Heart left ventricle (tissue), 16 donors: ENCODE data around the gene CFAP46. TPM values are rescaled to one million over a fixed set of nuclear protein-coding genes. Genes with fewer than 3 reads are reported as not detected.

ENCODE experiments used
- ATAC-seq, 4 donors: fragments of 200-7000 bp; cut with Tn5 transposase; one replicate each; pipeline ENCODE4 v1.9.1; 2020 to 2022; ENCODE audit warnings: moderate library complexity in 4 of 4, mild to moderate bottlenecking in 3 of 4, moderate number of reproducible peaks in 1 of 4
- DNase-seq, 5 donors: peaks; one replicate each; pipeline ENCODE4 v3.0.0-alpha.2; 2020
- H3K27ac ChIP-seq, 12 donors: fragments of 200-600 bp; sonication (generic) in 4 of 12; one replicate each; pipeline versions ENCODE4 v1.5.0 to v1.8.0; 2016 to 2022; ENCODE audit warnings: mild to moderate bottlenecking in 2 of 12
- H3K27me3 ChIP-seq, 9 donors: fragments of 200-600 bp; sonication (generic) in 2 of 9; one replicate each; pipeline versions ENCODE4 v1.5.1 to v1.8.0; 2016 to 2022; ENCODE audit warnings: mild to moderate bottlenecking in 3 of 9
- H3K36me3 ChIP-seq, 9 donors: fragments of 200-600 bp; sonication (generic) in 2 of 9; one replicate each; pipeline versions ENCODE4 v1.5.0 to v1.8.0; 2018 to 2022; ENCODE audit warnings: mild to moderate bottlenecking in 2 of 9
- H3K4me1 ChIP-seq, 12 donors: fragments of 200-600 bp; sonication (generic) in 4 of 12; one replicate each; pipeline versions ENCODE4 v1.5.0 to v1.8.0; 2016 to 2022; ENCODE audit warnings: mild to moderate bottlenecking in 3 of 12
- H3K4me3 ChIP-seq, 12 donors: fragments of 200-600 bp; sonication (generic) in 4 of 12; one replicate each; pipeline versions ENCODE4 v1.5.0 to v1.8.0; 2017 to 2022; ENCODE audit warnings: mild to moderate bottlenecking in 9 of 12, moderate library complexity in 4 of 12
- H3K9me3 ChIP-seq, 12 donors: fragments of 200-600 bp; sonication (generic) in 4 of 12; one replicate each; pipeline versions ENCODE4 v1.5.0 to v1.8.0; 2016 to 2022; ENCODE audit warnings: mild to moderate bottlenecking in 1 of 12
- POLR2A ChIP-seq, 2 donors: fragments of 450-650 bp; IDR thresholded peaks; one replicate each; pipeline ENCODE4 v1.6.1; 2017; ENCODE audit warnings: antibody characterized with exemption in 2 of 2, mild to moderate bottlenecking in 2 of 2, moderate library complexity in 2 of 2
- WGBS, 4 donors: extraction: QIAGEN DNeasy Blood & Tissue Kit in 2 of 4; methylation state at CpG; one replicate each; pipeline versions ENCODE4 v1.1.5 to v1.1.7; 2013 to 2018; 5-methylcytosine and 5-hydroxymethylcytosine counted together
- intact Hi-C, 10 donors: fragments of 100-400 bp; cut with DNase I; formaldehyde crosslinking; loops; one replicate each; pipeline versions ENCODE4 v1.11.1 to v1.14.2; 2022
- polyA plus RNA-seq, 2 donors: library from polyadenylated mRNA; stranded (reverse); fragments of 200-250 nt; gene quantifications; one replicate each; pipeline ENCODE4 v1.2.3, GENCODE V29; 2013
- total RNA-seq, 9 donors: library from RNA; depleted of rRNA in 2 of 9; stranded (reverse); fragments of >200 nt in 2 of 9; fragmentation: NEBNext Ultra II Directional in 3 of 9; extraction: Animal tissue kit (Norgen Biotek cat#: 25700) in 3 of 9; gene quantifications; one replicate each; pipeline versions ENCODE4 v1.1.0 to v1.2.4, GENCODE V29; 2016 to 2023
- TF ChIP-seq, protein P1 (sequence below), 12 donors: fragments of 200-600 bp; sonication (generic) in 4 of 12; IDR thresholded peaks; one replicate each; pipeline versions ENCODE4 v1.5.0 to v1.8.0; 2018 to 2022; ENCODE audit warnings: antibody characterized with exemption in 12 of 12, mild to moderate bottlenecking in 5 of 12
- donor health status: ischemic (EF 13 %, LVEDD 7.1; RV severe dilation, severe dysfunction).
- donor health status: healthy with polysubstance abuse.
- donor health status: DM: no; HTN: yes; CAD: no.
- donor health status: DM: no; HTN: no; CAD: no.
- donor health status: ischemic (EF 25% LVEDD 6.9; RV normal size, moderate dysfunction).
- donor health status: ischemic (EF 25% LVEDD 5.7; RV mildly dilated, moderate dysfunction).
- donor health status: healthy.
- donor health status: DM: yes; HTN: yes; CAD: no.
- donor health status: ischemic (EF 35%, LVEDD 5.7; RV mildly dilated, moderate dysfunction).
- donor health status: nonischemic (EF 11% LVEDD 7.7; RV severe dilation, severe dysfunction).
- donor health status: DM: yes; HTN: yes; CAD: no.
- donor health status: PGD.
- donor health status: ischemic (EF 29% LVEDD 5.4; RV normal size, mild dysfunction).
- donor health status: nonischemic (EF 23%, LVEDD 6.1; RV moderate dilation, normal function).

The CFAP46 gene
- total and polyA plus RNA-seq, 11 donors: 0.61 to 1.8 (median 0.95) TPM

DNA sequence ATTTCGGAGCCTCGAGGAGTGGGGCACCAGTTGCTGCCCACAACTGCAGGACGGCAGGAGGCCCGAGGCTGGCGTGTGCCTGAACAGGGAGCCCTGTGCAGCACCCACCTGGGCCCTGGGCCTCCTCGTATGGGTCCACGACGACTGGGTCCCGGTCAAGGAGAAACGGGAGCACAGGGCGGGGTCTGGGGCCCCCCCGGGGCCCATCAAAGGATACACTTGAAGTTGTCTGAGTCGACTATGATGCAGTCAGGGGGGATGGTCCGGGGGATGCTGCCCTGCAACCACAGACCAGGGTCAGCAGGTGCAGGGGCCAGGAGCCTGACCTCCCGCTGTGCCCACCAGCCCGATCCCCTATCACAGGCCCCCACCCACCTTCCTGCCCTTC is 127.9 kb downstream of the CFAP46 start:
- Histone ChIP-seq H3K9me3 (peaks cover 0 to 4% (median 0%) of the 10 kb centered on the region in 12 donors), H3K27me3 (peaks cover 0 to 71% (median 11%) of the 10 kb centered on the region in 9 donors), H3K36me3 (no peaks in the 10 kb centered on the region), H3K4me1 (no peaks in the 10 kb centered on the region), H3K4me3 (no peak overlapping the region), H3K27ac (no peak overlapping the region)
- intact Hi-C loops: no loop called here
- WGBS, 4 donors: 69 to 82% (median 81%) methylated on average over 15 to 16 of the region's 16 CpGs
- no peak for TF ChIP-seq POLR2A (IDR thresholded peaks at IDR 0.05)
- TF ChIP-seq, protein P1, sequence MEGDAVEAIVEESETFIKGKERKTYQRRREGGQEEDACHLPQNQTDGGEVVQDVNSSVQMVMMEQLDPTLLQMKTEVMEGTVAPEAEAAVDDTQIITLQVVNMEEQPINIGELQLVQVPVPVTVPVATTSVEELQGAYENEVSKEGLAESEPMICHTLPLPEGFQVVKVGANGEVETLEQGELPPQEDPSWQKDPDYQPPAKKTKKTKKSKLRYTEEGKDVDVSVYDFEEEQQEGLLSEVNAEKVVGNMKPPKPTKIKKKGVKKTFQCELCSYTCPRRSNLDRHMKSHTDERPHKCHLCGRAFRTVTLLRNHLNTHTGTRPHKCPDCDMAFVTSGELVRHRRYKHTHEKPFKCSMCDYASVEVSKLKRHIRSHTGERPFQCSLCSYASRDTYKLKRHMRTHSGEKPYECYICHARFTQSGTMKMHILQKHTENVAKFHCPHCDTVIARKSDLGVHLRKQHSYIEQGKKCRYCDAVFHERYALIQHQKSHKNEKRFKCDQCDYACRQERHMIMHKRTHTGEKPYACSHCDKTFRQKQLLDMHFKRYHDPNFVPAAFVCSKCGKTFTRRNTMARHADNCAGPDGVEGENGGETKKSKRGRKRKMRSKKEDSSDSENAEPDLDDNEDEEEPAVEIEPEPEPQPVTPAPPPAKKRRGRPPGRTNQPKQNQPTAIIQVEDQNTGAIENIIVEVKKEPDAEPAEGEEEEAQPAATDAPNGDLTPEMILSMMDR (IDR thresholded peaks at IDR 0.05): no peak
- ATAC-seq (no peak), DNase-seq (peak in 1 of 5 donors; percentile 17)

DNA sequence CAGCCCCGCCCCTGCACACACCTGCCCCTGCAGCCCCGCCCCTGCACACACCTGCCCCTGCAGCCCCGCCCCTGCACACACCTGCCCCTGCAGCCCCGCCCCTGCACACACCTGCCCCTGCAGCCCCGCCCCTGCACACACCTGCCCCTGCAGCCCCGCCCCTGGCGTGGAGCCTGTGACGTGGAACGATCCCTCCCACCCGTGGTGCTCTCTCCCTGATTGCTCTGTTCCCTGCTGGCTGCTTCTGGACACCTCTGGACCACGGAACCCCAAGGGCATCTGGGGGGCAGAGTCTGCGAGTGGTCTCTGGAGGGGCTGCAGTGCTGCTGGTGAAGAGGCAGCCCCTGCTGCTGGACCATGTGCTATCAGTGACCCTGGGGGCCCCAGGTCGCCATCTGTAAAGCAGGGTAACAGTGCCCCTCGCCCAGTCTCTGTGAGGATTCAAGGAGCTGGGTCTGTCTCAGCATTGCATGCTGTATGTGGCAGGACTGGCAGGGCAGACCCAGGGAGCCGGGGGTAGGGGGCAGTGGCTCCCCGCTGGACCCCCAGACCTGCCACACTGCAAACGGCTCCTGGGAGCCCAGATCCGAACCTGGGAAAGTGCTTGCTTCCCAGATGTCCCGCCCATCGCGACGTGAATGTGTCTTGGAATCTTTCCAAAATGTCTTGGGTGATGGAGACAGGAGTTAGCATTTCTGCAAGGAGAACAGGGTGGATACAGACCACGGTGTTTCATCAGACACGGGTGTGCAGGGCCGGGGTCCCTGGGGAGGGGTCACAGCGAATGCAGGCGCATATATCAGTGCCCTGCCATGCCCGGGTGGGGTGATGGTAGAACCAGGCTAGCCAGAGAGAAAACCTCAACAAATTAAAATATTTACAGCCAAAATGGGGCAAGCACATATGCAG is 128.6 kb downstream of the CFAP46 start:
- H3K36me3 ChIP-seq: no peaks in the 10 kb centered on the region
- H3K9me3 ChIP-seq: no peaks in the 10 kb centered on the region
- intact Hi-C loops: no loop called here
- no peak for TF ChIP-seq POLR2A (IDR thresholded peaks at IDR 0.05)
- TF ChIP-seq, protein P1 (IDR thresholded peaks at IDR 0.05): no peak
- no peak for ATAC-seq
- DNase-seq: peak in 1 of 5 donors; percentile 22
- H3K27ac ChIP-seq: no peak overlapping the region
- 55 to 71% (median 69%) methylated on average over 13 to 26 of the region's 28 CpGs for WGBS, 4 donors
- H3K4me3 ChIP-seq: no peak overlapping the region
- H3K4me1 ChIP-seq: no peaks in the 10 kb centered on the region
- peaks cover 0 to 71% (median 11%) of the 10 kb centered on the region in 9 donors for H3K27me3 ChIP-seq

DNA sequence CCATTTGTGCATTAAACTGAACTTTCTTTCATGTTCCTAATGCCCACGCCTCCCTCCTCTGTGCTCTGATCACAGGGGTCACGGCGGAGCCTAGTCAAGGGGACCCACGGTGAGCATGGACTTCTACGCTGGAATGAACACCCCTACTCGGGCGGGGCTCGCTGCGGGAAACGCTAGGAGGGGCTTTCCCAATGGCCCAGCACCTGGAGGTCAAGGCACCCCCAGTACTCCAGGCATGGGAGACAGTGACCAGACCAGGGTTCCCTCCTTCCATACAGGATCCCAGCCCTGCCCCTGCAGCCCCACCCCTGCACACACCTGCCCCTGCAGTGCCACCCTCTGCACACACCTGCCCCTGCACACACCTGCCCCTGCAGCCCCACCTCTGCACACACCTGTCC is 129.4 kb downstream of the CFAP46 start:
- 82 to 90% (median 84%) methylated on average over 10 of the region's 10 CpGs for WGBS, 4 donors
- H3K36me3 ChIP-seq: no peaks in the 10 kb centered on the region
- no peak overlapping the region for H3K27ac ChIP-seq
- peaks cover 0 to 63% (median 11%) of the 10 kb centered on the region in 9 donors for H3K27me3 ChIP-seq
- no peak for DNase-seq
- no peak for ATAC-seq
- no peaks in the 10 kb centered on the region for H3K9me3 ChIP-seq
- intact Hi-C loops: no loop called here
- TF ChIP-seq POLR2A (IDR thresholded peaks at IDR 0.05): no peak
- TF ChIP-seq, protein P1 (IDR thresholded peaks at IDR 0.05): no peak
- H3K4me1 ChIP-seq: no peaks in the 10 kb centered on the region
- no peak overlapping the region for H3K4me3 ChIP-seq

DNA sequence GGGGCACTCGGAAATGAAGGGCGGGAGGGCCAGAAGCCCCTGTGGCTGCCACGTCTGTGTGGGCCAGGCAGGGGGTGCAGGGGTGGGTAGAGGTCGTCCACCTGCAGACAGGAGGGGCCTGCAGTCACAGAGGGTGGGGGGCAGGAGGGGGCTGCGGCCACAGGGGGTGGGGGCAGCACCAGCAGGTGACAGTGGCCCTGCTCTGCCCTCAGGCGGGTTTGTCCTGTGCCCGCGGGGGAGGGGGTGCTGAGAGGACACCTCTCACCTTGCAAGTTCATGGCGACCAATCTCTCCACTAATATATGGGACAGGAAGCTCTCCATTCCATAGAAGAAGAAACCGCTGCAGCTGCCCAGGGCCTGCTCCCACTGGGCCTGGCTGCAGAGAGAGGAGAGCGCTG is 129.8 kb downstream of the CFAP46 start:
- H3K4me3 ChIP-seq: no peak overlapping the region
- DNase-seq: no peak
- no peaks in the 10 kb centered on the region for H3K9me3 ChIP-seq
- WGBS, 4 donors: 72 to 86% (median 75%) methylated on average over 11 of the region's 11 CpGs
- H3K27me3 ChIP-seq: peaks cover 0 to 58% (median 11%) of the 10 kb centered on the region in 9 donors
- no peak overlapping the region for H3K27ac ChIP-seq
- no peaks in the 10 kb centered on the region for H3K36me3 ChIP-seq
- ATAC-seq: no peak
- intact Hi-C loops: no loop called here
- H3K4me1 ChIP-seq: no peaks in the 10 kb centered on the region
- TF ChIP-seq, protein P1 (IDR thresholded peaks at IDR 0.05): no peak
- no peak for TF ChIP-seq POLR2A (IDR thresholded peaks at IDR 0.05)
